H1 (cell line): Measurements from ENCODE around the gene CFAP58. TPM values are rescaled to one million over a fixed set of nuclear protein-coding genes. Genes with fewer than 3 reads are reported as not detected.

Source experiments
- CTCF ChIA-PET: fragments of 300-600 bp; sonication (Branson Sonifier 250); formaldehyde crosslinking; loops from one replicate; lab custom pipeline; 2021; ENCODE audit not compliant: partially characterized antibody; lab: Charles Lee
- POLR2A ChIA-PET: fragments of 300-600 bp; sonication (Branson Sonifier 250); formaldehyde crosslinking; loops from one replicate; lab custom pipeline; 2021; ENCODE audit warnings: inconsistent platforms; ENCODE audit not compliant: partially characterized antibody; lab: Charles Lee
- DNase-seq, 2 experiments: peaks; one replicate each; pipeline versions ENCODE4 v3.0.0 to v3.0.0-alpha.2; 2010 to 2022; ENCODE audit warnings: low spot score in 2 of 2, low read depth in 1 of 2, mixed read lengths in 1 of 2
- FAIRE-seq: peaks from 2 replicates; lab custom pipeline; 2011; peaks lifted over from hg19 to GRCh38; lab: Jason Lieb, UNC
- H2AFZ ChIP-seq: 2 replicates; pipeline ENCODE4 v1.8.1; 2012; ENCODE audit warnings: low read length, inconsistent platforms
- H2AK5ac ChIP-seq: 2 replicates; pipeline ENCODE4 v1.6.1; 2013; ENCODE audit warnings: low read depth, low read length
- H2BK120ac ChIP-seq: replicated peaks from 2 replicates; pipeline ENCODE3; 2013; ENCODE audit warnings: low read depth, low read length, inconsistent platforms
- H2BK12ac ChIP-seq: 2 replicates; pipeline ENCODE4 v1.6.1; 2013; ENCODE audit warnings: low read depth, low read length
- H2BK15ac ChIP-seq: 2 replicates; pipeline ENCODE4 v1.6.1; 2013; ENCODE audit warnings: low read length
- H2BK20ac ChIP-seq: 2 replicates; pipeline ENCODE4 v1.6.1; 2013; ENCODE audit warnings: low read length
- H2BK5ac ChIP-seq: 2 replicates; pipeline ENCODE4 v1.6.1; 2013; ENCODE audit warnings: low read depth, low read length
- H3K14ac ChIP-seq: 2 replicates; pipeline ENCODE4 v1.6.1; 2013; ENCODE audit warnings: inconsistent platforms; ENCODE audit not compliant: insufficient read length
- H3K18ac ChIP-seq: 2 replicates; pipeline ENCODE4 v1.6.1; 2013; ENCODE audit warnings: low read length; ENCODE audit errors: extremely low read depth
- H3K23ac ChIP-seq: 2 replicates; pipeline ENCODE4 v1.6.1; 2013; ENCODE audit warnings: inconsistent platforms; ENCODE audit not compliant: insufficient read length
- H3K23me2 ChIP-seq: 2 replicates; pipeline ENCODE4 v1.6.1; 2013; ENCODE audit warnings: low read depth, low read length
- H3K27ac ChIP-seq: 2 replicates; pipeline ENCODE4 v1.6.1; 2011; ENCODE audit warnings: low read depth, low read length, inconsistent platforms
- H3K27me3 ChIP-seq, 4 experiments: replicated peaks in 1 of 4; 1 replicate in 1 of 4; 2 replicates in 3 of 4; pipeline versions ENCODE4 v1.6.1 to v1.8.1; 2011 to 2013; ENCODE audit warnings: low read length in 3 of 4, mild to moderate bottlenecking in 3 of 4, inconsistent platforms in 2 of 4, mixed read lengths in 2 of 4, moderate library complexity in 1 of 4; ENCODE audit not compliant: control insufficient read depth in 3 of 4, insufficient read depth in 3 of 4; ENCODE audit errors: extremely low read depth in 1 of 4
- H3K36me3 ChIP-seq, 4 experiments: 2 replicates each; pipeline versions ENCODE4 v1.6.1 to v1.8.1; 2011 to 2013; ENCODE audit warnings: mild to moderate bottlenecking in 4 of 4, low read length in 3 of 4, moderate library complexity in 2 of 4, control low read depth in 1 of 4, inconsistent platforms in 1 of 4; ENCODE audit not compliant: insufficient read depth in 4 of 4, control insufficient read depth in 2 of 4
- H3K4ac ChIP-seq: replicated peaks from 2 replicates; pipeline ENCODE3; 2013; ENCODE audit warnings: low read length, low read depth, mixed read lengths, inconsistent platforms; ENCODE audit not compliant: insufficient read length
- H3K4me1 ChIP-seq, 4 experiments: replicated peaks in 1 of 4; 1 replicate in 1 of 4; 2 replicates in 3 of 4; pipeline versions ENCODE4 v1.6.1 to v1.8.1; 2011 to 2013; ENCODE audit warnings: low read length in 3 of 4, inconsistent platforms in 2 of 4, mixed read lengths in 1 of 4; ENCODE audit not compliant: insufficient read depth in 4 of 4, control insufficient read depth in 3 of 4
- H3K4me2 ChIP-seq, 2 experiments: 2 replicates each; pipeline versions ENCODE4 v1.6.1 to v1.8.1; 2011 to 2013; ENCODE audit warnings: low read depth in 2 of 2, low read length in 2 of 2, control low read depth in 1 of 2, inconsistent platforms in 1 of 2, mild to moderate bottlenecking in 1 of 2; ENCODE audit not compliant: insufficient read depth in 1 of 2
- H3K4me3 ChIP-seq, 4 experiments: fragments of 200-600, 300-600 bp in 1 of 4; sonication (generic), shearing (Covaris generic), sonication (Bioruptor Twin) in 1 of 4; 2 replicates each; pipeline versions ENCODE4 v1.5.1 to v1.8.1; 2011 to 2016; ENCODE audit warnings: low read length in 4 of 4, low read depth in 3 of 4, control low read depth in 2 of 4, inconsistent platforms in 2 of 4, mild to moderate bottlenecking in 2 of 4, mixed read lengths in 1 of 4, moderate library complexity in 1 of 4; ENCODE audit not compliant: insufficient read depth in 2 of 4; ENCODE audit errors: extremely low read depth in 1 of 4
- H3K56ac ChIP-seq: replicated peaks from 2 replicates; pipeline ENCODE3; 2013; ENCODE audit warnings: low read depth, mild to moderate bottlenecking, mixed read lengths, low read length, inconsistent platforms; ENCODE audit not compliant: insufficient read length
- H3K79me1 ChIP-seq: 2 replicates; pipeline ENCODE4 v1.6.1; 2013; ENCODE audit warnings: low read depth, low read length, control low read depth
- H3K79me2 ChIP-seq, 2 experiments: 2 replicates each; pipeline versions ENCODE4 v1.6.1 to v1.8.1; 2012 to 2013; ENCODE audit warnings: low read length in 2 of 2, mild to moderate bottlenecking in 2 of 2, inconsistent platforms in 1 of 2; ENCODE audit not compliant: insufficient read depth in 2 of 2, control insufficient read depth in 1 of 2
- H3K9ac ChIP-seq, 4 experiments: replicated peaks in 1 of 4; 1 replicate in 1 of 4; 2 replicates in 3 of 4; pipeline versions ENCODE4 v1.6.1 to v1.8.1; 2011 to 2013; ENCODE audit warnings: low read depth in 3 of 4, low read length in 3 of 4, control low read depth in 2 of 4, mild to moderate bottlenecking in 2 of 4, moderate library complexity in 2 of 4, inconsistent platforms in 1 of 4; ENCODE audit errors: extremely low read depth in 1 of 4
- H3K9me3 ChIP-seq, 2 experiments: 2 replicates each; pipeline versions ENCODE4 v1.6.1 to v1.8.1; 2012 to 2013; ENCODE audit warnings: mild to moderate bottlenecking in 2 of 2, moderate library complexity in 2 of 2, control low read depth in 1 of 2, inconsistent platforms in 1 of 2, low read depth in 1 of 2, low read length in 1 of 2, mixed read lengths in 1 of 2; ENCODE audit not compliant: insufficient read depth in 2 of 2
- H4K20me1 ChIP-seq, 2 experiments: replicated peaks in 1 of 2; 2 replicates each; pipeline versions ENCODE3 to v1.8.1; 2011 to 2013; ENCODE audit warnings: inconsistent platforms in 2 of 2, low read length in 2 of 2, mild to moderate bottlenecking in 1 of 2; ENCODE audit not compliant: insufficient read depth in 2 of 2, control insufficient read depth in 1 of 2
- H4K5ac ChIP-seq: 2 replicates; pipeline ENCODE4 v1.6.1; 2013; ENCODE audit warnings: low read length, low read depth, mixed read lengths, inconsistent platforms; ENCODE audit not compliant: insufficient read length
- H4K8ac ChIP-seq: 2 replicates; pipeline ENCODE4 v1.8.0; 2013; ENCODE audit warnings: mild to moderate bottlenecking, moderate library complexity, low read length, inconsistent platforms; ENCODE audit not compliant: insufficient read depth; ENCODE audit errors: extremely low read depth
- H4K91ac ChIP-seq: replicated peaks from 2 replicates; pipeline ENCODE3; 2013; ENCODE audit warnings: low read length, mixed read lengths, inconsistent platforms; ENCODE audit not compliant: insufficient read length
- CHD2 ChIP-seq: IDR thresholded peaks from 2 replicates; pipeline ENCODE4 v1.6.1; 2012; ENCODE audit warnings: low read length, improper control_type of control experiment
- NRF1 ChIP-seq: IDR thresholded peaks from 2 replicates; pipeline ENCODE4 v1.6.1; 2011; ENCODE audit warnings: mild to moderate bottlenecking, low read depth, low read length, improper control_type of control experiment
- SIX5 ChIP-seq: IDR thresholded peaks from 2 replicates; pipeline ENCODE4 v1.6.1; 2011; ENCODE audit warnings: mild to moderate bottlenecking, low read depth, low read length
- TEAD4 ChIP-seq: IDR thresholded peaks from 2 replicates; pipeline ENCODE4 v1.6.1; 2012; ENCODE audit warnings: low read depth, low read length, inconsistent platforms, mixed read lengths
- WGBS, 2 experiments: shearing (Covaris generic) in 1 of 2; methylation state at CpG; one replicate each; pipeline versions ENCODE4 v1.1.6 to v1.1.7; 2013 to 2015; ENCODE audit warnings: low lambda C conversion rate in 2 of 2, mixed read lengths in 2 of 2, inconsistent platforms in 1 of 2, low coverage in 1 of 2, missing lambda C conversion rate in 1 of 2; ENCODE audit not compliant: insufficient replicate concordance in 2 of 2, insufficient coverage in 1 of 2, insufficient read length in 1 of 2; ENCODE audit errors: extremely low coverage in 1 of 2, missing lambda C conversion rate in 1 of 2; 5-methylcytosine and 5-hydroxymethylcytosine counted together
- polyA plus RNA-seq, 7 experiments: library from polyadenylated mRNA; depleted of rRNA in 3 of 7; stranded (reverse) in 5 of 7; unstranded in 2 of 7; fragments of >200 nt in 5 of 7; fragments of 200-250 nt in 2 of 7; gene quantifications; 1 replicate in 5 of 7; 2 replicates in 1 of 7; 4 replicates in 1 of 7; pipeline versions ENCODE4 v1.2.1 to v1.2.3, GENCODE V29; 2011 to 2013; ENCODE audit warnings: missing spikeins in 2 of 7, mixed read lengths in 2 of 7
- total RNA-seq: library from RNA; stranded (reverse); fragmentation: NEBNext Ultra II Directional; extraction: Animal tissue kit (Norgen Biotek cat#: 25700); gene quantifications from 2 replicates; pipeline ENCODE4 v1.2.1, GENCODE V29; 2021
- TF ChIP-seq, protein P1 (sequence below): IDR thresholded peaks from 2 replicates; pipeline ENCODE4 v1.6.1; 2011; ENCODE audit warnings: low read length, improper control_type of control experiment

CFAP58 gene
- total and polyA plus RNA-seq, 2 of the 8 experiments (the other 6 are each of a cell fraction or from before 2014, with no cell fraction given): 0.32 to 0.71 TPM

DNA sequence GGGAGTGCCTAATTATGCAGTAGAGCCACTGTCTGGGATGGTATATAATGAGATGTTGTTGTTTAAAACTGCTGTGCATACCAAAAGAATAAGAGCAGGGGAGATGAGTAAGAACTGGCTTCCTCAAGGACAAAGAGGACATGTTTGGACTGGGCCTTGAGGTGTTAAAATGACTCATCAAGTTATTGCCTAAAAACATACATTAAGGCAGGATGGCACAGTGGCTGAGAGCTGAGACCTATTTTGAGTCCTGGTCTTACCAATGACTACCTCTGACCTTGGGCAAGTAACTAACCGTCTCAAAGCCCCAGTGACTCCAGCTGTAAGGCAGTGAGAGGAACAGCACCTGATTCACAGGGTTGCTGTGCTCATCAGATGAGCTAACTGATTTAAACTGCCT, 71.1 kb downstream of the CFAP58 start:
- 82% methylated on average over 1 of the region's 1 CpG; no CpG with 5 or more reads in 1 of the 2 experiments for WGBS, 2 experiments
- no peaks in the 10 kb centered on the region for H3K9me3 ChIP-seq
- H2AK5ac ChIP-seq: no peak overlapping the region
- H3K36me3 ChIP-seq: no peaks in the 10 kb centered on the region
- peaks cover 0 to 6% (median 2%) of the 10 kb centered on the region in 4 experiments; a peak in 4 of 7 replicates for H3K4me1 ChIP-seq
- H3K23me2 ChIP-seq: no peaks in the 10 kb centered on the region
- no peak overlapping the region for H3K4me2 ChIP-seq
- no peaks in the 10 kb centered on the region for H3K27me3 ChIP-seq
- H3K56ac ChIP-seq: no peak overlapping the region
- H2BK15ac ChIP-seq: no peak overlapping the region
- no peak for FAIRE-seq
- no peak overlapping the region for H4K8ac ChIP-seq
- no peaks in the 10 kb centered on the region for H3K79me2 ChIP-seq
- no peak overlapping the region for H3K9ac ChIP-seq
- CTCF ChIA-PET: interaction anchor here (1.1 to 1.9 kb wide), 3 partner anchors 14 to 198 kb away, joined by 3 to 6 read pairs (median 4); no protein-coding TSS in a partner anchor
- H2BK12ac ChIP-seq: no peak overlapping the region
- H3K14ac ChIP-seq: no peak overlapping the region
- DNase-seq: no peak
- POLR2A ChIA-PET: no interaction called here
- no peak overlapping the region for H3K18ac ChIP-seq
- no peaks in the 10 kb centered on the region for H4K20me1 ChIP-seq
- H2BK5ac ChIP-seq: no peak overlapping the region
- H4K91ac ChIP-seq: no peak overlapping the region
- H2AFZ ChIP-seq: no peak overlapping the region
- H3K4me3 ChIP-seq: no peak overlapping the region
- H3K79me1 ChIP-seq: no peaks in the 10 kb centered on the region
- no peak overlapping the region for H3K23ac ChIP-seq
- H3K27ac ChIP-seq: no peak overlapping the region
- no peak overlapping the region for H2BK120ac ChIP-seq
- H4K5ac ChIP-seq: no peak overlapping the region
- no peak overlapping the region for H3K4ac ChIP-seq
- no peak overlapping the region for H2BK20ac ChIP-seq
- no peak for TF ChIP-seq TEAD4
- TF ChIP-seq CHD2: no peak
- TF ChIP-seq, protein P1, sequence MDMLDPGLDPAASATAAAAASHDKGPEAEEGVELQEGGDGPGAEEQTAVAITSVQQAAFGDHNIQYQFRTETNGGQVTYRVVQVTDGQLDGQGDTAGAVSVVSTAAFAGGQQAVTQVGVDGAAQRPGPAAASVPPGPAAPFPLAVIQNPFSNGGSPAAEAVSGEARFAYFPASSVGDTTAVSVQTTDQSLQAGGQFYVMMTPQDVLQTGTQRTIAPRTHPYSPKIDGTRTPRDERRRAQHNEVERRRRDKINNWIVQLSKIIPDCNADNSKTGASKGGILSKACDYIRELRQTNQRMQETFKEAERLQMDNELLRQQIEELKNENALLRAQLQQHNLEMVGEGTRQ: no peak
- TF ChIP-seq NRF1: no peak
- TF ChIP-seq SIX5: no peak
